ENCODE data around the gene AAMP. TPM values are rescaled to one million over a fixed set of nuclear protein-coding genes. Genes with fewer than 3 reads are reported as not detected.

AAMP gene
- total RNA-seq, 1 donor from 2014 or later = 106 TPM

- H3K27me3 ChIP-seq = no peaks in the 10 kb centered on the region
- TF ChIP-seq, protein P1, sequence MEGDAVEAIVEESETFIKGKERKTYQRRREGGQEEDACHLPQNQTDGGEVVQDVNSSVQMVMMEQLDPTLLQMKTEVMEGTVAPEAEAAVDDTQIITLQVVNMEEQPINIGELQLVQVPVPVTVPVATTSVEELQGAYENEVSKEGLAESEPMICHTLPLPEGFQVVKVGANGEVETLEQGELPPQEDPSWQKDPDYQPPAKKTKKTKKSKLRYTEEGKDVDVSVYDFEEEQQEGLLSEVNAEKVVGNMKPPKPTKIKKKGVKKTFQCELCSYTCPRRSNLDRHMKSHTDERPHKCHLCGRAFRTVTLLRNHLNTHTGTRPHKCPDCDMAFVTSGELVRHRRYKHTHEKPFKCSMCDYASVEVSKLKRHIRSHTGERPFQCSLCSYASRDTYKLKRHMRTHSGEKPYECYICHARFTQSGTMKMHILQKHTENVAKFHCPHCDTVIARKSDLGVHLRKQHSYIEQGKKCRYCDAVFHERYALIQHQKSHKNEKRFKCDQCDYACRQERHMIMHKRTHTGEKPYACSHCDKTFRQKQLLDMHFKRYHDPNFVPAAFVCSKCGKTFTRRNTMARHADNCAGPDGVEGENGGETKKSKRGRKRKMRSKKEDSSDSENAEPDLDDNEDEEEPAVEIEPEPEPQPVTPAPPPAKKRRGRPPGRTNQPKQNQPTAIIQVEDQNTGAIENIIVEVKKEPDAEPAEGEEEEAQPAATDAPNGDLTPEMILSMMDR (IDR thresholded peaks at IDR 0.05) = no peak
- no peak for TF ChIP-seq POLR2AphosphoS5 (IDR thresholded peaks at IDR 0.05; ENCODE audit: insufficient read depth in 1 of 2, low read depth in 1 of 2)
- TF ChIP-seq POLR2A (IDR thresholded peaks at IDR 0.05) = no peak
- no peaks in the 10 kb centered on the region for H3K9me3 ChIP-seq
- intact Hi-C loops (cut with DNase I) = loop anchor here (10.0 kb wide), 1 partner anchor 68 kb away; no protein-coding TSS in a partner anchor
- no peak for DNase-seq (ENCODE audit: extremely low spot score in 2 of 2)
- H3K27ac ChIP-seq = no peak overlapping the region
- H3K36me3 ChIP-seq = peaks cover 4 to 82% of the 10 kb centered on the region in 2 donors
- H3K4me1 ChIP-seq = no peaks in the 10 kb centered on the region
- no peak overlapping the region for H3K4me3 ChIP-seq
These were observed 17.3 kb downstream of the AAMP start for GRCh38 chr2:218252509-218253231.

- Histone ChIP-seq H3K4me3 (no peak overlapping the region), H3K9me3 (no peaks in the 10 kb centered on the region), H3K36me3 (peaks cover 4 to 94% of the 10 kb centered on the region in 2 donors), H3K27me3 (no peaks in the 10 kb centered on the region), H3K4me1 (no peaks in the 10 kb centered on the region), H3K27ac (no peak overlapping the region)
- TF ChIP-seq, protein P1 (IDR thresholded peaks at IDR 0.05) = no peak
- no peak for TF ChIP-seq POLR2AphosphoS5 (IDR thresholded peaks at IDR 0.05; ENCODE audit: insufficient read depth in 1 of 2, low read depth in 1 of 2)
- no peak for TF ChIP-seq POLR2A (IDR thresholded peaks at IDR 0.05)
- DNase-seq (ENCODE audit: extremely low spot score in 2 of 2) = no peak
- intact Hi-C loops (cut with DNase I) = loop anchor here (10.0 kb wide), 1 partner anchor 65 kb away; no protein-coding TSS in a partner anchor
These were observed 20.2 kb downstream of the AAMP start for GRCh38 chr2:218249691-218250090.

- TF ChIP-seq, protein P1 (IDR thresholded peaks at IDR 0.05) = no peak
- no peak for TF ChIP-seq POLR2A (IDR thresholded peaks at IDR 0.05)
- no peak for TF ChIP-seq POLR2AphosphoS5 (IDR thresholded peaks at IDR 0.05; ENCODE audit: insufficient read depth in 1 of 2, low read depth in 1 of 2)
- peaks cover 3 to 84% of the 10 kb centered on the region in 2 donors for H3K36me3 ChIP-seq
- H3K27me3 ChIP-seq = no peaks in the 10 kb centered on the region
- H3K4me1 ChIP-seq = no peaks in the 10 kb centered on the region
- H3K4me3 ChIP-seq = no peak overlapping the region
- intact Hi-C loops (cut with DNase I) = no loop called here
- no peak for DNase-seq (ENCODE audit: extremely low spot score in 2 of 2)
- no peaks in the 10 kb centered on the region for H3K9me3 ChIP-seq
- no peak overlapping the region for H3K27ac ChIP-seq
These were observed 24.7 kb downstream of the AAMP start for GRCh38 chr2:218245214-218245613.

DNA sequence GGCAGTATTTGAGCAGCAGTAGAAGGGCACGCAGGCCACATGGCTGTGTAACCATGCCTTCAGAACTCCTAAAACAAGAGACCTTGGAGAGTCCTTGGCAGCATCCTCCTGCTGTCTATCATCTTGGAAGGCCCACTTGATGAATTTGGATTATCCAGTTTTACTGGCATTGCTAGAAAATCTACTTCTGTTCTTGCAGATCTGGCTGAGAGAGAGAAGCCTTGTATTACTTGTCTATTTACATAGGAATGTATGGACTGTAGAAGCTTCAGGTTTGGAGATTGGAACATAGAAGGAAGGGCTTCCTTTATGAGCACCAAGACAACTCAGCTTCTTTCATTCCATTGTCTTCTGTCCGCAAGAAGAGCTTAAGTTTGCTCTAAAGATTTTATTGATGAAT lies 25.3 kb downstream of the AAMP start:
- Histone ChIP-seq H3K4me1 (no peaks in the 10 kb centered on the region), H3K27ac (no peak overlapping the region), H3K9me3 (no peaks in the 10 kb centered on the region), H3K36me3 (peaks cover 0 to 84% of the 10 kb centered on the region in 2 donors), H3K4me3 (no peak overlapping the region), H3K27me3 (no peaks in the 10 kb centered on the region)
- intact Hi-C loops (cut with DNase I) = no loop called here
- TF ChIP-seq POLR2A (IDR thresholded peaks at IDR 0.05) (no peak), POLR2AphosphoS5 (IDR thresholded peaks at IDR 0.05; ENCODE audit: insufficient read depth in 1 of 2, low read depth in 1 of 2) (no peak)
- TF ChIP-seq, protein P1 (IDR thresholded peaks at IDR 0.05) = no peak
- no peak for DNase-seq (ENCODE audit: extremely low spot score in 2 of 2)

GRCh38 chr2:218244204-218244603 lies 25.7 kb downstream of the AAMP start:
- H3K4me1 ChIP-seq = no peaks in the 10 kb centered on the region
- TF ChIP-seq, protein P1 (IDR thresholded peaks at IDR 0.05) = no peak
- TF ChIP-seq POLR2AphosphoS5 (IDR thresholded peaks at IDR 0.05; ENCODE audit: insufficient read depth in 1 of 2, low read depth in 1 of 2) = no peak
- no peak for TF ChIP-seq POLR2A (IDR thresholded peaks at IDR 0.05)
- H3K36me3 ChIP-seq = peaks cover 0 to 84% of the 10 kb centered on the region in 2 donors

More at GRCh38 chr2:218244204-218244603, 25.7 kb downstream of the AAMP start:
- H3K9me3 ChIP-seq = no peaks in the 10 kb centered on the region
- intact Hi-C loops (cut with DNase I) = no loop called here
- H3K27me3 ChIP-seq = no peaks in the 10 kb centered on the region
- H3K4me3 ChIP-seq = no peak overlapping the region
- no peak overlapping the region for H3K27ac ChIP-seq
- no peak for DNase-seq (ENCODE audit: extremely low spot score in 2 of 2)
